GM21529 (cell line): ENCODE measurements around the gene NUP210.

Source experiments
- ATAC-seq: cut with Tn5 transposase; IDR thresholded peaks from one replicate; pipeline ENCODE4 v1.9.1; 2021; ENCODE audit not compliant: unreplicated experiment

Gene NUP210

GRCh38 chr3:13353506-13353905, 66.6 kb downstream of the NUP210 start:
- ATAC-seq, result no peak

- no peak for ATAC-seq
Observed at GRCh38 chr3:13352621-13353131, 67.4 kb downstream of the NUP210 start.

- ATAC-seq, result no peak
Observed at GRCh38 chr3:13349823-13350222, 70.3 kb downstream of the NUP210 start.

DNA sequence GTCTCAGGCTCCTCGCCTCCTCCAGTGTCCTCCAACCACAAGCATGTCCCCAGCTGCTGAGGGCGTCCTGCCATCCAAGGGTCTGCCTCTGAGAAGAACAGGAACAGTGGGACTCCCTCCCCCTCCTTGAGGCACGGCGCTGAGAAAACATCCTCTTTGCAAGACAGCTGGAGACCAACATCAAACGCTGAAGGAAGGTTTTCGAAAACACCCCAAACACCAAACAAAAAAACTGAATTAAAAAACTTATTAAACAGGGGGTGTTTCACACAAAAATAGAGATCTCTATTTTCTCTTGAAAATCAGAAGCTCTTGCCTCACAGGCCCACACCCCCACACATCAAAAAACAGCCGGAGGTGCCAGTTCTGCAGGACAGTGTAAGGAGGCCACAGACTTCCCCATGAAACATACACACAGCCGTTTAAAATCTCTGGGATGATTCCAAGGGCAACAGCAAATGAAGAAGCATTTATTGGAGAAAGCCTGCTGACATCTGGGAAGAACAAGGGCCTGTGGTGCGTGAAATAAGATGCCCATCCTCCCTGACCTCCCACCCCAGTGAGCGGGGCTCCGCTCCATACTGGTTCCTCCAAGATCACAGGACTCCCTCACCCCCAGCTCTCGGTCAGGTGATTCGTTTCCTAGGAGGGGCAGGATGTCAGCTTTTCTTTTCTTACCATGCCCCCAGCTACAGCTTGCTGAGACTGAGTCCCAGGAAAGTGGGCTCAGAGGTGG, 71.3 kb downstream of the NUP210 start:
- no peak for ATAC-seq

DNA sequence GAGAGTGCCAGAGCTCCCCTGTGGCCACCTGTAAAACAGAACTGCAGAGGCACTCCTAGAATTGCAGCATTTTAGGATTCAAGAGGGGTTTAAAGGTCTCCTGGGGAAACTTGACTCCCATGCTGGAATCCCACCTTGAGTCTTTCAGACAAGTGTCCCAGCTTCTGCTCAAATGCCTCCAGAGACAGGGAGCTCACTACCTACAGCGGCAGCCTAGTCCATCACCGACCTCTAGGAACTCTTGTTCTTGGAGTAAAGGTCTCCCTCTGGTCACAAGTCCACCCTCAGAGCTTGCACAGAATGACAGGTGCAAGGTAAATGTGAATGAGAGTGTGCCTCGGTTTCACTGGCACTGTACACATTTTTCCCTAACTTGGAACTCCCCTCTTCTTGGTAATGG, 72.0 kb downstream of the NUP210 start:
- no peak for ATAC-seq

DNA sequence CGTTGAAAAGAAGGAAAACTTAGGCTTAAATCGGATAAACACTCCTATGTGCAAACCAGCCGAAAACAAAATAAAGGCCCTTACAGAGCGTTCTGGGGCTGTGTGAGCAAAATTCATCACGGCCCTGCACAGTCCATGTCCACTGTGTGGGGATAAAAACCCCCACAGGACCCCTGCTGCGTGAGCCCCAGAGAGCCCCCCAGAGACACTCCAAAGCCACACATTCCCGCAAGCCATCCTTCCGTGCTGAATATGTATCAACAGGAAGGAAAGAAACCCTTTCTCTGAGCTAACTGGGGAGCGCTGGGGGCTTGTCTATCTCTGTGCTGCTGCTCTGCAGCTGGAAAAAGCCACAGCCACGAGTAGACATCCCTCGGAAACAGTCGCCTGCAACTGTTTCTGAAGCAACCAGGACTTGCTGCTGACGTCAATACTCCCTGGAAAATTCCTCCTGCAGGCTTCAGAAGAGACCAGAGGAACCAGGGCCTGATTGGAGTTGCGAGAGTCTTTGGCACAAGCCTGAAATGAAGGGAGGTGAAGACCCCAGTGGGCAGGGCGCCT, 72.7 kb downstream of the NUP210 start:
- ATAC-seq, result no peak

GRCh38 chr3:13346481-13347389, 73.4 kb downstream of the NUP210 start:
- no peak for ATAC-seq

DNA sequence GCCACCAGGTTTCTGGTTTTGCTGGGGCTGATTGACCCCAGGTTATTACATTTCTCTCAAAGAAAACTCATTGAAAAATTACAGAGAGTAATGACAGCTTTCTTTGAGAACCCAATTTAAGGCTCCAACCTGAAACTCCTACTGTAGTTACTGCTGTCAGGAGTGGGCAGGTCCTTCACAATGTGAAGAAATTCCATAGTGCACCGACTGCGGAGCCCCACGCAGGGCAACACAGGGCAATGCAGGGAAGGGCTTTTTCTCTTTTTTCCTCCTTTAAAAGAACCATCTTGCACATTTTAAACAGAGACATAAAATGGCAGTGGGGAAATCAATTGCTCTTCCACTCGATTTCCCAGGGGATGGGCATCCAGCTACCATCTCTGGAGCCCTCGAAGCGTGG, 74.3 kb downstream of the NUP210 start:
- ATAC-seq, result no peak

- no peak for ATAC-seq
Observed at GRCh38 chr3:13345284-13345683, 74.8 kb downstream of the NUP210 start.

DNA sequence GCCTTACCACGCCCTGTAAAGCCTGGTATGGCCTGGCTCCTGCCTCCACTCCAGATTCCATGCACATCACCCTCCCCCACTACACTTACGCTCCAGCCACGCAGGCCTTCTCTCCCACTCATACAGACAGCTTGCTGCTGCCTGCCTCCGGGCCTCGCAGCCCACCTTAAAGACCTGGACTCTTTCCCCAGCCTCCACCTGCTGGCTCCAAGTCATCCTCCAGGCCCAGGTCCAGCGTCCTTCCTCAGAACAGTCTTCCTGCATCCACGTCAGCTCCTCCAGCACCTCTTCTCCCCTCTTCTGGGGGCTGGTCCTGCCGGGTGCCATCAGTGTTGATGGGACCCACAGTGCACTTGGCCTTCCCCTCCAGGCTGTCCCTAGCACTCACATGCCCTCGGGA, 75.5 kb downstream of the NUP210 start:
- ATAC-seq, result no peak

DNA sequence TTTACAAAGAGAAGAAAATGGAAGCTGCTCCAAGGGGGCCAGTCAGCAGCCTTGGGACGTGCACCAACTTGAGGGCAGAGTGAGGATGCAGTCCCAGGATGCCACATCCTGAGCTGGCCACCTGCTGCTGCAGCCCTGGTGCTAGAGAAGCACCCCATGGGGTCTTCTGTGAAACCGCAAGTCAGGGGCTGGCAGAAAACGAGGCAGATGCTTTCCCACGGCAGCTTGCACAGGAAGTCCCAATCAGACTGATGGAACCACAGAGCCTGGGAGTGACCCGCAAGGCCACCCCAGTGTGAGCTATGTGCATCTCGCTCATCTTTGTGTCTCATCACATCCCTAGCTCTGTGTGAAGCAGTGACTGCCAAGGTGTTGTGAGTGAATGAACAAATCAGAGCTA, 76.5 kb downstream of the NUP210 start:
- ATAC-seq, result no peak

DNA sequence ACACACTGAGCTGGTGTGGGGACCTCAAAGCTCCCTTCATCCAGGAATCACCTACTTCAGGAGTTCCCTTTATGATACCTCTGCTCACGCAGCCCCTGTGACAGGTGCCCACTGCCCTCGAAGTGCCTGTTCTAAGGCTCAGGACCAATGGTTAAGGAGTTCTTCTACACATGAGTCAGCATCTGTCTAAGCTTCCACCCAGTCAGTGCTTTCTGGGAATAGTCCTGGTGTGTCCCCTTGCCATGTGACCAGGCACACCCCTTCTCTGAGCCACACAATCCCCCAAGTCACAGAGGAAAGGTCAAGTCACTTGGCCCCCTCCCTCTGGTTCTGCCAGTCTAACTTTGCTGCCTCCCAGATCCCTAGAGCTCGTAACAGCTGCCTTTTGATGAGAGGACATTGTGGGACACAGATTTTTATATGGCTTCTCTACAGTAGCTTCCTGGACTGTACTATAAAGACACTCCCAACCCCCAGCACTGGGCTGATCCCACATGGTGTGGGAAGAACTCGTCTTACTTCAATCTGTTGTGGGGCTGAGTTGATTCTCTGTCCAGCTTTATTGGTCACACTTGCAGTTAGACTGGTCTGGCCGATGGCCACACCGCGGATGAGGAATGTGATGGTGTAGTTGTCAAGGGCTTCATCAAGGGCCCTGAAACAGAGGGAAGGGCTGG, 78.8 kb downstream of the NUP210 start:
- no peak for ATAC-seq

DNA sequence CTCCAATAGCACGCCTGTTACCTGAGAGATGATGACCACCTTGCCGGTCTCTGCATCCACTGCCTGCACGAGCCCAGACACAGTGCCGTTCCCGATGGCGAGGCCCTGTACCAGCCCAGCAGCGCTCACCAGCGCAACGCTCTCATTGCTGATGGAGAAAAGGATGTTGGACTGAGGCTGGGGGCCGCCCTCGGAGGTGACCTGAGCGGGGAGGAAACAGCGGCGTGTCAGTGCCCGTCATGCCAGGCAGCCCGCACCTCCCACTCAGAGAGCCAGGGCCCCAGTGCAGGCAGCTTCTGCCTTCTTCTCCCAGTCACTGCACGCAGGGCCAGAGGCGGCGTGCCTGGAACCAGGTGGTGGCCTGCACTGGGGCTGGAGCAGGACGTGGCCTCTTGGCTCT, 80.3 kb downstream of the NUP210 start:
- ATAC-seq, result no peak

GRCh38 chr3:13338996-13339395, 81.1 kb downstream of the NUP210 start:
- ATAC-seq, result no peak

- ATAC-seq, result no peak
Observed at GRCh38 chr3:13338231-13338630, 81.9 kb downstream of the NUP210 start.

DNA sequence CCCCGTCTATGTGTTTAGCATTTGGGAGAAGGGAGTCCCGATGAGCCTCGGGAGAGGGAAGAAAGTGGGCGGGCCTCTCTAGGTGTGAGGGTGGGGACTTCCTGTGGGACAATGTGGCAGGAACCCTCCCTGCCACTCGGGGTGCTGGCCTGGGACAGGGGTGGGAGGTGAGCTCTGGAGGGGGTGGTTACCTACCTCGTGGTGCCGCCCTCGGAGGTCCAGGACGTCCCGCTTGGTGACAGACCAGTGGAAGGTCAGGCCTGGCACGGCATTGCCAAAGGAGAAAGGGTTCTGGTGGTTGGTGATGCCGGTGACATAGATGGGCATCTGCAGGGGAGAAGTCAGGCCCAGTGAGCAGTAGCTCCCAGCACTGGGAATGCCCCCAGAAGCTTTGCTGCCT, 83.5 kb downstream of the NUP210 start:
- no peak for ATAC-seq

GRCh38 chr3:13335503-13335902, 84.6 kb downstream of the NUP210 start:
- ATAC-seq, result no peak

- no peak for ATAC-seq
Observed at GRCh38 chr3:13335059-13335458, 85.1 kb downstream of the NUP210 start.

DNA sequence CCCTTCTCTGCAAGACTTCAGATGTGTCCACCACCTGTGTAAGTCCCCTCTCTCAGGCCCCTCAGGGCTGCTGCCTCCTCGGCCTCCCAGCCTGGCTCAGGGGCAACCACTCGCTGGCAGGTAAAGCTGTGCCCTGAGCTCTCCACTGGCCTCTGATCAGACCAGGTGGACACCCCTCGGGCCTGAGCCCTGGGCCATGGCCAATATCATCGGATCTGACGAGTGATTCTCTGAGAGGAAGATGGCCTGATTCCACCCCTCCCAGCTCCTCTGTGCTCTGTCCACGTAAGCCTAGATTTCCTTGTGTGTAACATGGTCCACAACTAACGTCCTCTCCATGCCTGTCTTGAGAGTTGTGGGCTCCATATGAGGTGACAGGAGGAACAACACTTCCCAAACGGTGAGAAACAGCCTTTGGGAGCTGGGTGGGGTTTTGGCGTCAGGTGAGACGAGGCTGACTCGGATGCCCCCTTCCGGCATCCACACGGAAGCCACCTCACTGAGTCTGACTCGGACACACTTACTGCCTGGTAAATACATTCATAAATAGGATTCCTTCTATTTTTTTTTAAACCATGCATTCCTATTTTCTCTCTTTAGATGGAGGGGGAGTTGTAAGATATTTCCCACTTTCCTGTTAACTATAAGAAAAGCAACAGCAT, 86.8 kb downstream of the NUP210 start:
- no peak for ATAC-seq

GRCh38 chr3:13332740-13333139, 87.4 kb downstream of the NUP210 start:
- no peak for ATAC-seq

DNA sequence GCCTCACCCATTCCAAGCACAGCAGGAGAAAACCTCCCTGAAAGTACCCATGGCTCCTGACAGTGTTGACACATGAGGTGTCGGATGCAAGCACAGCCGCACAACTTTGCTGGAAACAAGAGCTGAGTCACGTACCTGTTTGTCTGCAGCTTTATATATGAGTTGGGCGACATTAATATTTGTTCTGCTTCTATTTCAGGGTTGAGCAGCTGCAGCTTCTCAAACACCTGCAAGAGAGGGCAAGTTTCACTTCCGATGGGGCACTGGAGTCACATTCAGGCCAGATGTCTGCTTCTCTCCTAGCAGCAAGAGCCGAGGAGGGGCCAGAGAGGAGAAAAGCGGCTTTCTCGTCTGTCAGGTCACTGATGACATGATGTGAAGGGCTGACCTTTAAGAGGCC, 88.0 kb downstream of the NUP210 start:
- peak; percentile 94 for ATAC-seq
